Kidney epithelial cell (primary cell): Measurements from ENCODE around the gene VPREB1. TPM values are rescaled to one million over a fixed set of nuclear protein-coding genes. Genes with fewer than 3 reads are reported as not detected.

Experiments
- DNase-seq: peaks from one replicate; pipeline ENCODE4 v3.0.0-alpha.2; 2010; ENCODE audit warnings: low read depth
- H3K27me3 ChIP-seq: 2 replicates; pipeline ENCODE4 v1.6.0; 2011; ENCODE audit warnings: low read length; ENCODE audit not compliant: control insufficient read depth, insufficient read depth
- H3K36me3 ChIP-seq: 2 replicates; pipeline ENCODE4 v1.5.1; 2011; ENCODE audit warnings: low read length; ENCODE audit not compliant: control insufficient read depth, insufficient read depth
- H3K4me3 ChIP-seq: 2 replicates; pipeline ENCODE4 v1.5.1; 2011; ENCODE audit warnings: low read depth, mild to moderate bottlenecking, control low read depth, low read length
- total RNA-seq: library from RNA; depleted of rRNA; stranded (reverse); fragments of >200 nt; gene quantifications from 2 replicates; pipeline ENCODE4 v1.2.3, GENCODE V29; 2015
- TF ChIP-seq, protein P1 (sequence below): IDR thresholded peaks from 2 replicates; pipeline ENCODE4 v1.5.1; 2011; ENCODE audit warnings: mild to moderate bottlenecking, moderate library complexity, low read length, control low read depth, inconsistent platforms; ENCODE audit not compliant: insufficient read depth, poor library complexity, severe bottlenecking

Gene VPREB1
- total RNA-seq, 1 donor from 2014 or later = not detected

DNA sequence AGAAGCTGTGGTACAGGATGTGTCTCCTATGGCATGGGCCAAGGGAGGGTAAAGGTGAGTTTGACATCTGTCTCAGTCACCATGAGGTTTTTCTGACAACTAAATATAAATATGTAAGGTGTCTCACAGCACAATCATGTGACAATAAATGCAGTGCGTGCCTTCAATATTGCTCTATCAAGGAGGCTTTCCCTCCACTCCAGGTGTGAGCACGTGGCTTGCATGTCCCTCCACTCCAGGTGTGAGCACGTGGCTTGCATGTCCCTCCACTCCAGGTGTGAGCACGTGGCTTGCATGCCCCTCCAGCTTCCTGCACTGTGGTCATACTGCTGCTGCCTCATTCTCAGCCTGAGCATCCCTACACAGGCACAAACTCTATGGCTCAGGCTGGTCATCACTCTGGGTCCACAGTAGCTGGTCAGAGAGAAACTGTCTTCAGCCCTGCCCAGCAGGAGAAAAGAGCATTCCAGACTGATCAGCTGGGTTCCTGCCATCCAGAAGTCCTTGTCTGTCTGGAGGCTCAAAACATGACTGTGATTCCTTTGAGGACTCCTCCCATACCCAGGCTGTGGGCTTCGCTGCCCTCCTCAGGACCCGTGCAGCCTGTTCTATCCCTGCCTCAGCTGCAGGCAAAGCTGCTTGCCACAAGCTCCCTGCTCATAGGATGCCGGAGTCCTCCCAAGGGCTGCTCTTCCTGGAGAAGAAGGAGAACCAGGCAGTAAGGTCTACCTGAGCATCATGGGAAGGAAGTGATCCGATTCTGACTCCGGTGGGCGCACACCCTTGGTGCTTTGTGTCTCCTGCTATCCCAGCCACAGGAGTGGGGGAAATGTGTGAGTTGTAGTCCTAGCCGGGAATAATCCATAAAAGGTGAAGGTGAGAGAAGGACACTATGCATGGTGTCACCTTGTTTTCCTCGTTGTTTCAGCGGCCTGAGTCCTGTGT lies 33.4 kb upstream of the VPREB1 start:
- H3K36me3 ChIP-seq = no peaks in the 10 kb centered on the region
- H3K27me3 ChIP-seq = no peaks in the 10 kb centered on the region
- no peak for DNase-seq
- TF ChIP-seq, protein P1, sequence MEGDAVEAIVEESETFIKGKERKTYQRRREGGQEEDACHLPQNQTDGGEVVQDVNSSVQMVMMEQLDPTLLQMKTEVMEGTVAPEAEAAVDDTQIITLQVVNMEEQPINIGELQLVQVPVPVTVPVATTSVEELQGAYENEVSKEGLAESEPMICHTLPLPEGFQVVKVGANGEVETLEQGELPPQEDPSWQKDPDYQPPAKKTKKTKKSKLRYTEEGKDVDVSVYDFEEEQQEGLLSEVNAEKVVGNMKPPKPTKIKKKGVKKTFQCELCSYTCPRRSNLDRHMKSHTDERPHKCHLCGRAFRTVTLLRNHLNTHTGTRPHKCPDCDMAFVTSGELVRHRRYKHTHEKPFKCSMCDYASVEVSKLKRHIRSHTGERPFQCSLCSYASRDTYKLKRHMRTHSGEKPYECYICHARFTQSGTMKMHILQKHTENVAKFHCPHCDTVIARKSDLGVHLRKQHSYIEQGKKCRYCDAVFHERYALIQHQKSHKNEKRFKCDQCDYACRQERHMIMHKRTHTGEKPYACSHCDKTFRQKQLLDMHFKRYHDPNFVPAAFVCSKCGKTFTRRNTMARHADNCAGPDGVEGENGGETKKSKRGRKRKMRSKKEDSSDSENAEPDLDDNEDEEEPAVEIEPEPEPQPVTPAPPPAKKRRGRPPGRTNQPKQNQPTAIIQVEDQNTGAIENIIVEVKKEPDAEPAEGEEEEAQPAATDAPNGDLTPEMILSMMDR = no peak
- H3K4me3 ChIP-seq = no peak overlapping the region

DNA sequence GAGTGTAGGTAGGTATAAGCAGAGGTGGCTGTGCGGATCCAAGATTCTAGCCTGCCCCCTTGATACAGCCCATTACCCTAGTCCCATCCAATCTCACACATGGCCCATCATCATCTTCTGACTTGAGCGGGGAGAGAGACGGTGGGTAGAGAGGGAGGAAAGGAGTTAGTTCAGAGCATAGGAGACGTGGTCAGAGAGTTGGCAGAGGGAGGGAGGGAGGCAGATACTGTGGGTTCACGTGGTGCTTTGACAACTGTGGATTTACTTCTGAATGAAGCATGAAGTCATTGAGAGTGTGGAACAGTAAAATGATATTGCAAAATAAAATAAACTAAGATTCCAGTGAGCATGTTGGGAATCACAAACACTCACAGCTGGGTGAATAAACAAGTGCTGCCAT lies 31.4 kb upstream of the VPREB1 start:
- no peaks in the 10 kb centered on the region for H3K36me3 ChIP-seq
- DNase-seq = no peak
- H3K27me3 ChIP-seq = no peaks in the 10 kb centered on the region
- H3K4me3 ChIP-seq = no peak overlapping the region
- TF ChIP-seq, protein P1 = no peak

DNA sequence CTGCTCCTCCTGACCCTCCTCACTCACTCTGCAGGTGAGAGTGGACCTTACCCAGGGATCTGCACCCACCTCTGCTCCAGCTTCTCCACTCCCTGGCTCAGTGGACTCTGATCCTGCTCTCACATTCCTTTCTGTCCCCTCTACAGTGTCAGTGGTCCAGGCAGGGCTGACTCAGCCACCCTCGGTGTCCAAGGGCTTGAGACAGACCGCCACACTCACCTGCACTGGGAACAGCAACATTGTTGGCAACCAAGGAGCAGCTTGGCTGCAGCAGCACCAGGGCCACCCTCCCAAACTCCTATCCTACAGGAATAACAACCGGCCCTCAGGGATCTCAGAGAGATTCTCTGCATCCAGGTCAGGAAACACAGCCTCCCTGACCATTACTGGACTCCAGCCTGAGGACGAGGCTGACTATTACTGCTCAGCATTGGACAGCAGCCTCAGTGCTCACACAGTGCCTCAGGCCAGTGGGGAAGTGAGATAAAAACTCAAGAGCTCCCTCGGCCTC lies 29.7 kb upstream of the VPREB1 start:
- H3K4me3 ChIP-seq = no peak overlapping the region
- no peaks in the 10 kb centered on the region for H3K36me3 ChIP-seq
- no peaks in the 10 kb centered on the region for H3K27me3 ChIP-seq
- no peak for DNase-seq
- TF ChIP-seq, protein P1 = no peak

DNA sequence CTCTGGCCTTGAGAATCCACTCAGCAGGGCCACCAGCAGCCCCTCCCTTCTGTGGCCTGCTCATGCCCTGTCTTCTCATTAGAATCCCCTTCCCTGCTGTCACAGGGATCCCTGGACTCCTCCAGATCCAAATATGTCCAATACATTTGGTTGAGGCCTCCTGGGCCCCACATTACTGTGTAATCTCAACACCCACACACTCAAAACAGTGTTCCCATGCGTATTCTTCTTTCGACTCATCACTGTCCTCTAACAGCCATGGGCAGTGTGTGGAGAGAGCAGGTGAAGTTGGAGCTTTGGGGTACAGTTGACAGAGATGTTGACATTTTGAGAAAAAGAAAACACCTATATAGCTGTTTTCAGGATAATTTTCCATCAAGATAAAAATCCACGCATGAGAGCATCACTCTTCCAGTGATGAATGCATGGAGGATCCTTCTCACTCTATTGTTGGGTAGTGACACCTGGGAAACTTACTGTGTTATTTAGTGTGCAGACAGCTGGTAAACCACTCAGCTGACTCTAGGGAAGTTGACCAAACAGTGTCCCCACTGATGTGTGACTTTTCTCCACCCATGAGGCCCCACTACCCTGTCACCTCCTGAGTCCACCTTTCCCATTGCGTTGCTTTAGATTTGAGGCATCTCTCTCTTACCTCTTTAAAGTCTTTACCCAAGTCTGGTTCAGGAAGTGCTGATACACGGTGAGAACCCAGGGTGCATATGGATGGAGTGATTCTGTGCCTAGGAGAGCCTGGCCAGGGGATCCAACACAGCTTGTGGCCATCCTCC lies 28.7 kb upstream of the VPREB1 start:
- H3K4me3 ChIP-seq = no peak overlapping the region
- no peak for DNase-seq
- TF ChIP-seq, protein P1 = no peak
- no peaks in the 10 kb centered on the region for H3K36me3 ChIP-seq
- no peaks in the 10 kb centered on the region for H3K27me3 ChIP-seq

DNA sequence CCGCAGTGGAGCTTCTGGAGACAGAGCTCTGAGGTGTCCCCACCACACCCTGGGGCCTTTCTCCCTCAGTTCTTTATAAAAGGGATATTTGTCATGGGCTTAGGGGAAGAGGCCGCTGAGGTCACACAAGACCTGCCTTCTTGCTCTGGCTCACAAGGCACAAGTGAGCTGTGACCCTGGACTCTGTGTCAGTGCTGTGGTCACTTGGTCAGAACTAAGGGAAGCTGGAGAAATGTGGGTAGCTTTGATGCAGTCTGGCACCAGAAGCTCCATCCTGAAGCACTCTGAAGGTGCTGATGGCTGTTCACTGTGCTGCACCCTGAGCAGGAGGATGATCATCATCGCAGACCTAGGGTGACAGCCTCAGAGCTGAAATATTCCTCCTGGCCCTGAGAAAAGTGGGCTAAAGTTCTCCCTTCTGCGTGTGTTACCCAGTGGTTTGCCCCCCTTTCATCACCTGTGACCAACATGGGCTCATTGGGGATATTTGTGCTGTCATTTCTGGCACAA lies 28.1 kb upstream of the VPREB1 start:
- H3K36me3 ChIP-seq = no peaks in the 10 kb centered on the region
- H3K27me3 ChIP-seq = no peaks in the 10 kb centered on the region
- TF ChIP-seq, protein P1 = no peak
- H3K4me3 ChIP-seq = no peak overlapping the region
- no peak for DNase-seq
